Esophagus squamous epithelium (tissue), 5 donors: Measurements from ENCODE around the gene NPDC1. TPM values are rescaled to one million over a fixed set of nuclear protein-coding genes. Genes with fewer than 3 reads are reported as not detected.

ENCODE experiments used
- DNase-seq: peaks from one replicate; lab custom pipeline; 2025; lab: John Stamatoyannopoulos, UW
- H3K27ac ChIP-seq, 4 donors: fragments of 200-600 bp; sonication (generic); one replicate each; pipeline ENCODE4 v1.5.1; 2016 to 2019; ENCODE audit warnings: mild to moderate bottlenecking in 1 of 4
- H3K27me3 ChIP-seq, 4 donors: fragments of 200-600 bp; sonication (generic); 1 replicate in 3 of 4; 2 replicates in 1 of 4; pipeline versions ENCODE4 v1.5.1 to v1.6.0; 2017 to 2021; ENCODE audit warnings: antibody characterized with exemption in 1 of 4
- H3K36me3 ChIP-seq, 3 donors: fragments of 200-600 bp; sonication (generic); one replicate each; pipeline ENCODE4 v1.5.1; 2016 to 2019
- H3K4me1 ChIP-seq, 3 donors: fragments of 200-600 bp; sonication (generic); one replicate each; pipeline ENCODE4 v1.5.1; 2017 to 2019
- H3K4me3 ChIP-seq, 4 donors: fragments of 200-600 bp; sonication (generic); 1 replicate in 3 of 4; 2 replicates in 1 of 4; pipeline ENCODE4 v1.5.1; 2016 to 2019; ENCODE audit warnings: mild to moderate bottlenecking in 2 of 4, moderate library complexity in 1 of 4
- H3K9me3 ChIP-seq, 3 donors: fragments of 200-600 bp; sonication (generic); one replicate each; pipeline ENCODE4 v1.5.1; 2016 to 2019
- POLR2A ChIP-seq, 4 donors: fragments of 450-650 bp; IDR thresholded peaks; one replicate each; pipeline ENCODE4 v1.6.1; 2017; ENCODE audit warnings: antibody characterized with exemption in 4 of 4, mild to moderate bottlenecking in 4 of 4, moderate library complexity in 3 of 4
- WGBS, 2 donors: methylation state at CpG; one replicate each; pipeline ENCODE4 v1.1.5; 2018; 5-methylcytosine and 5-hydroxymethylcytosine counted together
- intact Hi-C: fragments of 100-400 bp; cut with DNase I; formaldehyde crosslinking; loops from one replicate; pipeline ENCODE4 v1.15.0; 2022
- total RNA-seq, 4 donors: library from RNA; depleted of rRNA; stranded (reverse); fragments of >200 nt; gene quantifications; one replicate each; pipeline ENCODE4 v1.1.0, GENCODE V29; 2016
- TF ChIP-seq, protein P1 (sequence below), 6 experiments: fragments of 450-650 bp in 4 of 6; fragments of 200-600 bp in 2 of 6; sonication (generic) in 2 of 6; IDR thresholded peaks; one replicate each; pipeline ENCODE4 v1.5.1; 2016 to 2019; ENCODE audit warnings: antibody characterized with exemption in 6 of 6, mild to moderate bottlenecking in 4 of 6, moderate library complexity in 4 of 6
- donor health status: DM: yes; HTN: yes; CAD: no.

Gene NPDC1
- total RNA-seq, 4 donors from 2014 or later = 11.9 to 45.2 (median 20.3) TPM

DNA sequence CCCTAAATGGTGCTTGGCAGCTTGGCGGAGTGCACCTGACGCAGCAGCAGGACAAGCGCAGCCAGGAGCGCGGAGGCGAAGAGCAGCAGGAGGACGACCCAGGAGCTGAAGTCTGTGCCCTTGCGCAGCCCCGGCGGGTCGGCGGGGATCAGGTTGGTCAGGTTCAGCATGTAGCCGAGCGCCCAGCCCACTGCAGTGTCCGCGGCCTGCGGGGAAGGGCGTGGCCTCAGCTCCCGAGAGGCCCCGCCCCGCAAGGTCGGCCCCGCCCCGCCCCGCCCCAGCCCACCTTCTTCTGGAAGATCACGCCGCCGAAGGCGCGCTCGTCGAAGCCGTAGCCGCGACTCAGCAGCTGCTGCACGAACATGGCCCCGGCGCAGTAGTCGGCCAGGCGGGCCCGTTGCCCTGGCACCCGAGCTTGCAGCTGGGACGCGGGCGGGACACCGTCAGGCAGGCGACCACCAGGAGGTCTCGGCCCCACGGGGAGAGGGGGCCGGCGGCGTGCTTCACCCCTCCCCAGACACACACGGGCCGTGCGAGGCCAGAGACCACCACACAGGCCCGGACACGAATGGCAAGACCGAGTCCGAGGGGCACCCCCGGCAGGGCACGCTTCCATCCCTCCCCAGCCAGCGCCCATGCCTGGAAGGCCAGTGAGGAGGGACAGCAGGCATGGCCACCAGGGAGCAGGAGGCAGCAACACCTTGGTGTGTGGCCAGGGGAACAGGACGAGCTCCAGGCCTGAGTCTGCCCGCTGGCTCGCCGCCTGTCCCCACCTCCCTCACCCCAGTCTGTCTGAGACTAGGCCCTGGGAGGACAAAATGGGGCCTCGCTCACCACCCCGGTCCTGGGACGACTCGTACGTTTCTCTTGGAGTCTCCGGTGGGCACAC is 2.9 kb upstream of the NPDC1 start:
- peaks cover 0 to 99% (median 23%) of the 10 kb centered on the region in 4 donors for H3K27me3 ChIP-seq
- H3K9me3 ChIP-seq = no peaks in the 10 kb centered on the region
- no peak overlapping the region for H3K4me3 ChIP-seq
- peaks cover 31 to 63% (median 44%) of the 10 kb centered on the region in 3 donors for H3K4me1 ChIP-seq
- TF ChIP-seq POLR2A (IDR thresholded peaks at IDR 0.05) = no peak
- TF ChIP-seq, protein P1, sequence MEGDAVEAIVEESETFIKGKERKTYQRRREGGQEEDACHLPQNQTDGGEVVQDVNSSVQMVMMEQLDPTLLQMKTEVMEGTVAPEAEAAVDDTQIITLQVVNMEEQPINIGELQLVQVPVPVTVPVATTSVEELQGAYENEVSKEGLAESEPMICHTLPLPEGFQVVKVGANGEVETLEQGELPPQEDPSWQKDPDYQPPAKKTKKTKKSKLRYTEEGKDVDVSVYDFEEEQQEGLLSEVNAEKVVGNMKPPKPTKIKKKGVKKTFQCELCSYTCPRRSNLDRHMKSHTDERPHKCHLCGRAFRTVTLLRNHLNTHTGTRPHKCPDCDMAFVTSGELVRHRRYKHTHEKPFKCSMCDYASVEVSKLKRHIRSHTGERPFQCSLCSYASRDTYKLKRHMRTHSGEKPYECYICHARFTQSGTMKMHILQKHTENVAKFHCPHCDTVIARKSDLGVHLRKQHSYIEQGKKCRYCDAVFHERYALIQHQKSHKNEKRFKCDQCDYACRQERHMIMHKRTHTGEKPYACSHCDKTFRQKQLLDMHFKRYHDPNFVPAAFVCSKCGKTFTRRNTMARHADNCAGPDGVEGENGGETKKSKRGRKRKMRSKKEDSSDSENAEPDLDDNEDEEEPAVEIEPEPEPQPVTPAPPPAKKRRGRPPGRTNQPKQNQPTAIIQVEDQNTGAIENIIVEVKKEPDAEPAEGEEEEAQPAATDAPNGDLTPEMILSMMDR (IDR thresholded peaks at IDR 0.05) = peak in 1 of 6 experiments; percentile 7
- no peaks in the 10 kb centered on the region for H3K36me3 ChIP-seq
- intact Hi-C loops = loop anchor here (5.0 kb wide), 1 partner anchor 262 kb away; no protein-coding TSS in a partner anchor
- 63 to 83% methylated on average over 6 to 19 of the region's 72 CpGs for WGBS, 2 donors
- no peak overlapping the region for H3K27ac ChIP-seq
- DNase-seq = no peak

DNA sequence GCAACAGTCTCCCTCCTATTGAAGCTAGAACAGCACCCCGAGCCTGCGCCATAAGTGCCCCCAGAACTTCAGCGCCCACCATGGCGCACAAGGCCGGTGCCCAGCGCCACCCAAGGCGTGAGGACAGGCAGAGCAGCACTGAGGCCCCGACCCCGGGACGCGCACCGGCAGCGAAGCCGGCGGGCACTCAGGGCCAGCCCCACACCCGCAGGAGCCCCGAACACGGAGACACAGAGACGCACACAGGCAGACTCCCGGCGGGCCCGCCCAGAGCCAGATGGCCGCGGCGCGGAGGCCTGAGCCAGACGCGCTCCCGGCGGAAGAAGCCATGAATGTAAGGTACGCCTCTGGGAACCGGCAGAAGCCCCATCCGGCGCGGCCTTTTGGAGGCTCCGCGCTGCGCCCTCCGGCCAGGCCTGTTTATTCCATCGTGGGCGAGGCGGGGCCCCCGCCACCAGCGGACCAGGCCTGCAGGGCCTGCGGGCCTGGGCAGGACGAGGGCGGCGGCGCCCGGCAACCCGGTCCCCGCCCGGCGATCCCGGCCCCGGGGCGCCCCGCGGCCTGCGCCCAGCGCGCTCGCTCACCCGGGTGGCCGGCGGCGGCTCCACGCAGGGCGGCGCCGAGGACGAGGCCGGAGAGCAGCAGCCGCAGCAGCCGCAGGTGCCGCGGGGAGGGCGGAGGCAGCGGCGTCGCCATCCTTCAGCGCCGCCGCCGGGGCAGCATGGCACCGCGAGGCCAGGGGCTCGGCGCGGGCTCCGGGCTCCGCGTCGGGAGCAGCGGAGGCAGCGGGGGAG is 486 bp downstream of the NPDC1 start:
- WGBS, 2 donors = 0 to 2% methylated on average over 3 to 23 of the region's 96 CpGs
- H3K4me1 ChIP-seq = peaks cover 24 to 62% (median 33%) of the 10 kb centered on the region in 3 donors
- peaks cover 0 to 4% (median 0%) of the 10 kb centered on the region in 3 donors for H3K36me3 ChIP-seq
- peak overlapping the region; percentile 44 to 86 (median 66) for H3K27ac ChIP-seq
- H3K9me3 ChIP-seq = no peaks in the 10 kb centered on the region
- peaks cover 0 to 73% (median 21%) of the 10 kb centered on the region in 4 donors for H3K27me3 ChIP-seq
- TF ChIP-seq, protein P1 (IDR thresholded peaks at IDR 0.05) = no peak
- TF ChIP-seq POLR2A (IDR thresholded peaks at IDR 0.05) = no peak
- intact Hi-C loops = loop anchor here (5.0 kb wide), 1 partner anchor 258 kb away; no protein-coding TSS in a partner anchor
- peak overlapping the region; percentile 35 to 76 (median 54) for H3K4me3 ChIP-seq
- DNase-seq = no peak

DNA sequence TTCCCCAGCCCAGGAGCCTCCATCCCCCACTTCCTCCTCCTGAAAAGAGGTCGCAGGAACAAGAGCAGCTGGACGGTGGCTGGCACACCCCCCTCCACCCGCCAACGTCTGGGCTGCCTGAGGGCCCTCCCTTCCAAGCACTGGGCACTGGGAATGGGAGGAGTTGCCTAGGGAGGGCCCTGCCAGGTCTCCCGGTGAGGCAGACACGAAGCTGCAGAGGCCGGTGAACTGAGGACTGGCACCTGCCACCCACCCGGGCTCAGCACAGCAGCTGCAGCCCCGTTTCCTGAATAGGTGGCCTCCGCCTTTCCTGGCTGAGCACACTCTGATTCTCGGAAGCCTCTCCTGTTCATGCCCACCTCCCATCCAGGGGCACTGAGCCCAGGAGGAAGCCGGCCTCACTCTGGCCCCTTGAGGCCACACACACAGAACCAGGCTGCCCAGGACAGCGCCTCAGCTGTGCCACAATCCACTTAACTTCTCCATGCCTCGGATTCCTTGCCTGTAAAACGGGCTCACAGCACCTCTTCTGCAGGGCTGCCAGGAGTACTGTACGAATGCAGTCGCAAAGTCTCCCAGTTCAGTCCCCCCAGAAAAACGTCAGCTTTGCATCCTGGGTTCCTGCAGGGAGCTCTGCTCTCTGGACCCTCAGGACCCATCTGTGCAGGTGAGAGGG is 1.3 kb downstream of the NPDC1 start:
- Histone ChIP-seq H3K4me3 (peak overlapping the region; percentile 35 to 76 (median 54)), H3K36me3 (peaks cover 0 to 12% (median 2%) of the 10 kb centered on the region in 3 donors), H3K27me3 (peaks cover 0 to 64% (median 20%) of the 10 kb centered on the region in 4 donors), H3K27ac (peak overlapping the region; percentile 11 to 86 (median 71)), H3K9me3 (no peaks in the 10 kb centered on the region), H3K4me1 (peaks cover 24 to 64% (median 33%) of the 10 kb centered on the region in 3 donors)
- intact Hi-C loops = loop anchor here (5.0 kb wide), 1 partner anchor 257 kb away; no protein-coding TSS in a partner anchor
- TF ChIP-seq, protein P1 (IDR thresholded peaks at IDR 0.05) = no peak
- no peak for DNase-seq
- 6 to 7% methylated on average over 6 to 7 of the region's 18 CpGs for WGBS, 2 donors

DNA sequence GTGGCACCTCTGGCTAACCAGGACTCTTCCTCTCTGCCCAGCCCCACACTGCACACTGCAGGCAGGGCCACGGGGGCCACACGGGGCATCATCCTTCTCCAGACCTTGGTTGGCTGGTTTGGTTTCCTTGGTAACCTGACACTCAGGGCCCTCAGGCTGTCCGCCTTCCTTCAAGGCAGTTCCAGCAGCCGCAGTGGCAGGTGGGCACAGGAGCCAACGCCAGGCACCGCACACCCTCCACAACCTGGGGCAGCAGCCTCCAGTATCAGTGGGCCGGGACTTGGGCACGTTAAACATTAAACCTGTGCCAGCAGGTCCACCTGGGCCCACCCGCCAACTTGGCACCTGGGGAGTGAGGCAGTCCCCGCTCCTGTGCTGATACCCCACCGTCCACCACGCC is 1.9 kb downstream of the NPDC1 start:
- peak overlapping the region in 3 of 4 donors; percentile 48 to 76 (median 60) for H3K4me3 ChIP-seq

More for the DNA sequence above, 1.9 kb downstream of the NPDC1 start:
- Histone ChIP-seq H3K9me3 (no peaks in the 10 kb centered on the region), H3K36me3 (peaks cover 0 to 18% (median 5%) of the 10 kb centered on the region in 3 donors), H3K27me3 (peaks cover 0 to 58% (median 15%) of the 10 kb centered on the region in 4 donors), H3K4me1 (peaks cover 24 to 58% (median 33%) of the 10 kb centered on the region in 3 donors), H3K27ac (peak overlapping the region; percentile 11 to 86 (median 71))
- intact Hi-C loops = no loop called here
- WGBS, 2 donors = 46% methylated on average over 4 of the region's 12 CpGs; no CpG with 5 or more reads in 1 of the 2 donors
- TF ChIP-seq, protein P1 (IDR thresholded peaks at IDR 0.05) = no peak
- no peak for TF ChIP-seq POLR2A (IDR thresholded peaks at IDR 0.05)
- no peak for DNase-seq
